Neural cell (in vitro differentiated cells): ENCODE measurements around the gene PRAMEF33. TPM values are rescaled to one million over a fixed set of nuclear protein-coding genes. Genes with fewer than 3 reads are reported as not detected.
"Not testable (repeated sequence)": the region's sequence is repeated elsewhere in the genome, so short reads cannot be mapped to it uniquely, and the experiment has no call there.

Experiments used
- H2AFZ ChIP-seq: fragments of 200-600, 300-800 bp; sonication (generic), shearing (Covaris generic); 2 replicates; pipeline ENCODE4 v1.6.0; 2014; ENCODE audit warnings: low read depth, mild to moderate bottlenecking, antibody characterized with exemption, low read length, moderate library complexity
- H3F3A ChIP-seq: fragments of 200-600 bp; shearing (Covaris generic); 2 replicates; pipeline ENCODE4 v1.6.1; 2016; ENCODE audit warnings: mild to moderate bottlenecking, moderate library complexity, mixed read lengths, antibody characterized with exemption, low read length; ENCODE audit not compliant: insufficient read depth, poor library complexity, severe bottlenecking
- H3K27ac ChIP-seq: fragments of 200-600, 300-800 bp; sonication (generic), shearing (Covaris generic); 2 replicates; pipeline ENCODE4 v1.5.1; 2014; ENCODE audit warnings: mild to moderate bottlenecking, low read length, moderate library complexity
- H3K27me3 ChIP-seq: fragments of 300-800, 200-600 bp; sonication (generic), shearing (Covaris generic); 2 replicates; pipeline ENCODE4 v1.6.0; 2014; ENCODE audit warnings: mild to moderate bottlenecking, low read depth, low read length, moderate library complexity; ENCODE audit not compliant: insufficient read depth
- H3K36me3 ChIP-seq: fragments of 300-800, 200-600 bp; sonication (generic), shearing (Covaris generic); 2 replicates; pipeline ENCODE4 v1.5.1; 2014; ENCODE audit warnings: mild to moderate bottlenecking, antibody characterized with exemption, low read length, moderate library complexity; ENCODE audit not compliant: insufficient read depth
- H3K4me2 ChIP-seq: fragments of 300-800, 200-600 bp; sonication (generic), shearing (Covaris generic); 2 replicates; pipeline ENCODE4 v1.6.0; 2014; ENCODE audit warnings: mild to moderate bottlenecking, low read length
- H3K4me3 ChIP-seq: fragments of 300-800, 200-600 bp; sonication (generic), shearing (Covaris generic); 2 replicates; pipeline ENCODE4 v1.5.1; 2014; ENCODE audit warnings: mild to moderate bottlenecking, low read length, moderate library complexity
- H3K79me2 ChIP-seq: fragments of 200-600 bp; shearing (Covaris generic); replicated peaks from 2 replicates; pipeline ENCODE4 v1.6.0; 2014; ENCODE audit warnings: mild to moderate bottlenecking, low read length, moderate library complexity; ENCODE audit not compliant: insufficient read depth
- H3K9ac ChIP-seq: fragments of 300-800, 200-600 bp; sonication (generic), shearing (Covaris generic); 2 replicates; pipeline ENCODE4 v1.6.1; 2016; ENCODE audit warnings: mild to moderate bottlenecking, low read length, mixed read lengths
- H3K9me2 ChIP-seq: fragments of 200-600 bp; shearing (Covaris generic); 2 replicates; pipeline ENCODE4 v1.6.1; 2016; ENCODE audit warnings: mild to moderate bottlenecking, low read length, mixed read lengths; ENCODE audit not compliant: insufficient read depth
- H3K9me3 ChIP-seq: fragments of 200-600, 300-800 bp; sonication (generic), shearing (Covaris generic); 2 replicates; pipeline ENCODE4 v1.6.1; 2016; ENCODE audit warnings: mild to moderate bottlenecking, mixed run types, low read length, moderate library complexity, mixed read lengths
- H4K20me1 ChIP-seq: fragments of 200-600 bp; shearing (Covaris generic); 2 replicates; pipeline ENCODE4 v1.6.1; 2016; ENCODE audit warnings: mild to moderate bottlenecking, mixed run types; ENCODE audit not compliant: insufficient read depth
- polyA plus RNA-seq: library from polyadenylated mRNA; depleted of rRNA; stranded (reverse); fragments of >200 nt; gene quantifications from 2 replicates; pipeline ENCODE4 v1.2.3, GENCODE V29; 2014

Gene PRAMEF33
- polyA plus RNA-seq, 1 donor from 2014 or later: not detected

- not testable (repeated sequence) for H3K79me2 ChIP-seq, H3K36me3 ChIP-seq, H3K9ac ChIP-seq, H4K20me1 ChIP-seq, H3K9me3 ChIP-seq, H3K9me2 ChIP-seq, H3K27me3 ChIP-seq, H3K27ac ChIP-seq, H3K4me3 ChIP-seq, H2AFZ ChIP-seq, H3F3A ChIP-seq, H3K4me2 ChIP-seq
These were observed 6.0 kb upstream of the PRAMEF33 start for GRCh38 chr1:13297216-13297931.

- not testable (repeated sequence) for H3K4me2 ChIP-seq, H3K9me2 ChIP-seq, H3K27me3 ChIP-seq, H4K20me1 ChIP-seq, H3K9me3 ChIP-seq, H3K9ac ChIP-seq, H3K79me2 ChIP-seq, H3K36me3 ChIP-seq, H3K4me3 ChIP-seq, H3K27ac ChIP-seq, H3F3A ChIP-seq, H2AFZ ChIP-seq
These were observed 4.6 kb upstream of the PRAMEF33 start for GRCh38 chr1:13298699-13299098.

GRCh38 chr1:13302197-13302596, 1.1 kb upstream of the PRAMEF33 start:
- not testable (repeated sequence) for H3K9ac ChIP-seq, H2AFZ ChIP-seq

GRCh38 chr1:13315281-13315680, 11.9 kb downstream of the PRAMEF33 start, which contains the start of gene PRAMEF15:
Gene PRAMEF15 (plus strand): TSS chr1:13315581. CDS start chr1:13318408, 2,827 bp downstream.
- H3K9ac ChIP-seq, H3K9me3 ChIP-seq, H4K20me1 ChIP-seq, H3F3A ChIP-seq, H3K4me2 ChIP-seq, H3K4me3 ChIP-seq, H3K36me3 ChIP-seq, H2AFZ ChIP-seq, H3K27ac ChIP-seq, H3K9me2 ChIP-seq, H3K27me3 ChIP-seq, H3K79me2 ChIP-seq: not testable (repeated sequence)

More at GRCh38 chr1:13302197-13302596, 1.1 kb upstream of the PRAMEF33 start:
- H3K36me3 ChIP-seq, H3K4me2 ChIP-seq, H4K20me1 ChIP-seq, H3K27me3 ChIP-seq, H3F3A ChIP-seq, H3K9me2 ChIP-seq, H3K4me3 ChIP-seq, H3K9me3 ChIP-seq, H3K27ac ChIP-seq, H3K79me2 ChIP-seq: not testable (repeated sequence)

- H3K79me2 ChIP-seq, H3K4me3 ChIP-seq, H4K20me1 ChIP-seq, H3F3A ChIP-seq, H2AFZ ChIP-seq, H3K9me2 ChIP-seq, H3K27me3 ChIP-seq, H3K4me2 ChIP-seq, H3K27ac ChIP-seq, H3K36me3 ChIP-seq, H3K9me3 ChIP-seq, H3K9ac ChIP-seq: not testable (repeated sequence)
These were observed 39.2 kb downstream of the PRAMEF33 start for GRCh38 chr1:13342496-13342895.

- not testable (repeated sequence) for H3K79me2 ChIP-seq, H4K20me1 ChIP-seq, H3K9me2 ChIP-seq, H3K36me3 ChIP-seq, H3K27me3 ChIP-seq, H3K4me2 ChIP-seq, H3K27ac ChIP-seq, H3K9ac ChIP-seq, H2AFZ ChIP-seq, H3K9me3 ChIP-seq, H3F3A ChIP-seq, H3K4me3 ChIP-seq
These were observed 43.7 kb downstream of the PRAMEF33 start, which contains the start of gene PRAMEF14 for GRCh38 chr1:13347034-13347433. Gene PRAMEF14 (minus strand): TSS chr1:13347134. CDS start chr1:13345314, 1,820 bp downstream.

GRCh38 chr1:13353476-13353875, 50.1 kb downstream of the PRAMEF33 start:
- not testable (repeated sequence) for H2AFZ ChIP-seq, H3K79me2 ChIP-seq, H3K4me3 ChIP-seq, H3K27me3 ChIP-seq, H3K9ac ChIP-seq, H3K4me2 ChIP-seq, H4K20me1 ChIP-seq, H3K9me2 ChIP-seq, H3F3A ChIP-seq, H3K9me3 ChIP-seq, H3K27ac ChIP-seq, H3K36me3 ChIP-seq

- not testable (repeated sequence) for H3K4me3 ChIP-seq, H4K20me1 ChIP-seq, H3K79me2 ChIP-seq, H3K9ac ChIP-seq, H2AFZ ChIP-seq, H3K27ac ChIP-seq, H3K27me3 ChIP-seq, H3K4me2 ChIP-seq, H3K9me3 ChIP-seq, H3K36me3 ChIP-seq, H3F3A ChIP-seq, H3K9me2 ChIP-seq
These were observed 51.1 kb downstream of the PRAMEF33 start for GRCh38 chr1:13354475-13354874.
